HG03520 (cell line): ENCODE results near the gene NAALADL2.
"Not testable (repeated sequence)": the region's sequence is repeated elsewhere in the genome, so short reads cannot be mapped to it uniquely, and the experiment has no call there.

ENCODE experiments used
- ATAC-seq: cut with Tn5 transposase; IDR thresholded peaks from one replicate; pipeline ENCODE4 v1.9.1; 2021; ENCODE audit warnings: mild to moderate bottlenecking, moderate library complexity; ENCODE audit not compliant: unreplicated experiment

NAALADL2 gene

DNA sequence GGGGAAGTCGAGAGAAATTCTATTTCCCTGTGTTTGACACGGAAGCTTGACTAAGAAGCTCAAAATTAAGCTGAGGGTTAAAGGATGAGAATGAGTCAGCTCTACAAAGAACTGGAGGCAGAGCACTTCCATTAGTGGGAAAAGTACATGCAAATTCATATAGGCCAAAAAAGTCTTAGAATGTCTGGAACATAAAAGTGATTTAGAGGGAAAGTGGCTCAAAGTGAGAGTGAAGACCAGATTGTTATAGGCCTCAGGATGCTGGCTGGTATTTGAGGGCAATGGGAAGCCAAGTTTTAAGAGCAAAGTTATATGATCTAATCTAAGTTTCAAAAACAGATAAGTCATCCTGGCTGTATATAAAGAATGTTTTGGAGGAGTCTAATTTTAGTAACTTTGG lies 857.3 kb downstream of the NAALADL2 start:
- no peak for ATAC-seq

DNA sequence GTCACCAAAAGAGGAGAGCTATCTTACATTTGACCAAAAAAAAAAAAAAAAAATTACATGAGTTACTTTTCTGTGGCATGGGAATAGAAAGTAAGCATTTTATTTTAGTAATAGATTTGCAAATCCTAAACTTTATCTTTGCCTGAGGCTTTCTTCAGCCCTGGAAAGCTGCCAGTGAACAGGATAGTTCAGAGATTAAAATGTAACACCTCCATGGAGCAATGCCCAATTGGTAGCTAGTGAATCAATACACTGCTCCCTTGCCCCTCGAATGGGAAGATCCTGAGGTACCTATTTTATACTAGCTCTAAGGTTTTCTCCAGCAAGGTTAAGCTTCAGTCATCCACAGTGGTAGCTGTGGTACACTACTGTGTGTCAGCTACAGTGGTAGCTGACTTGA lies 867.1 kb downstream of the NAALADL2 start:
- no peak for ATAC-seq

DNA sequence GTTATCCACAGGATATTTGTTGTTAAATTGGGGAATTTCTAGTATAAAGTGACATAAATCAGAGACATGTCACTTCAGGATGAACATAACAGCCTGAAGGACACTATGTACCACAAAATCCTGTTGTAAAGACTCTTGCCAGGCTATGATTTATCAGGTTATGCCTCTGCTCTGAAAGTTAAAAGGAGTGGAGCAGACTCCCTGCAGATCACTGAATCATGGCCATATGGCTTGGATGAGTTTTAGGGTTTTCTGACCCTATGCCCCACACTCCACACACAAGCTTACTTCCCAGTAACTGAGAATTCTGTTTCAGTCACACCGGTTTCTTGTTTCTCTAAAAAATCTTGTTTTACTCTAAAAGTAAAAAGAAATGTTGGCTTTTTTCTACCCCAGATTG lies 869.4 kb downstream of the NAALADL2 start:
- ATAC-seq, result no peak

DNA sequence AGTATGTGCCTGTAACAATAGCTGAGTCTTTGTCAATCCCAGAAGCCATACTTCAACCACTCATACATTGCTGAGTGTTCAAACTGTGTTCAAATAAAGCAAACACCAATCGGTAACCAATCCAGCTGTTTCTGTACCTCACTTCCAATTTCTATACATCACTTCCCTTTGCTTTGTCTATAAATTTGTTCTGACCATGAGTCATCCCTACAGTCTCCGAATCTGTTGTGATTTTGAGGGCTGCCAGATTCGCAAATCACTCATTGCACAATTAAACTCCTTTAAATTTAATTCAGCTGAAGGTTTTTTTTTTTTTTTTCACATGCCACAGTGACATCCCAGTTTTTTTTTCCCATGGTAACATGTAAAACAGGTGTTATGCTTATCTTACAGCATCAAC lies 870.3 kb downstream of the NAALADL2 start:
- ATAC-seq, result no peak

DNA sequence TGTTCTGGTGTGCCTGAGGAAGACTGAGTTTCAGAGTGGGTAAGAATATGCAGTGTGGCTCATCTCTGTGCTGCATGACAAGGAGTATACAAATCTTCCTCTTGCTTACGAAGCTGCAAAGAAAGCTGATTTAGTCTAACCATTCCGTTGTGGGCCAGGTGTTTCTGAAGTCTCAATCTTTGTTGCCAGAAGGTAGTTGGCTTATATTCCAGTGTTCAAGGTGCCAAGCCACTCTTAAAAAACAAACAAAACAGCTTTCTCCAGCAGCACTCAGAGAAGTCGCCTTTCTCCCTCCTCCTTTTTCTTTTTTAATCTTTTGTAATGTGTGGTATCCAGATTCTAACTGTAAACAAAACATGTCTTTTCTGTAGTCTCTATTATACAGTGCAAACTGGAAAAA lies 872.4 kb downstream of the NAALADL2 start:
- ATAC-seq, result no peak

DNA sequence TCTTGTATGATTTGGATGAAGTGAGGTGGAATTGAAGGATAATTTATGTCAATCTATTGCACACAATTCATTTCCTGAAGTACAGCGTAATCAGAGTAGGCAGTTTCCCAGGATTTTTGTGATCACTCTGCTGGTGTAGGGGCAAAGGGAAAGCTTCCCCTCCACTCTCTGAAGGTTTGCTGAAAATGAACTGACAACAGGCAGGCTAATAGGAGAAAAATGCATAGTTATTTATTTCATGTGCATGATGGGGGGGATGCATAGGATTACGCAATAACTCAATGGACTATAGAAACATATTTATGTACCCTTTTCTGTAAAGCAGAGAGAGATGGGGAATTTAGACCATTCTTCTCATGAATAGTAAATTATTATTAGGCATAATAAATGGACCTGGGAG lies 872.9 kb downstream of the NAALADL2 start:
- ATAC-seq, result no peak

DNA sequence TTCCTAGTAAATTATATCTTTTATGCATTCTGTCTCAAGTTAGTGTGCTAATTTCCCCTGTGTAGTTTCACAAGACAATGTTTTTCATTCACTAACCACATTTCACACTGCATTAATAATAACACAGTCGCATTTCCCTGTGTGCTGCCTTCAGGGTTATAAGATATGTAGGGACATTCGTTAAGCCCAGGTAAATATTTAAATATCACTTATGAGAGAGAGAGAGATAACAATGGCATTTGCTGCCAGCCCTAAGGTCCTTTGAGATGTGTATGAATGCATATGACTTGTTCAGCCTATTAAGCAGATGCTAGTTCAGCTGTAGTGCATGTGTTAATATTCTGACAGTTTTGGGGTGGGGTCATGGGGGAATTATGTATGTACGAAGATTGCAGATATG lies 876.7 kb downstream of the NAALADL2 start:
- no peak for ATAC-seq

DNA sequence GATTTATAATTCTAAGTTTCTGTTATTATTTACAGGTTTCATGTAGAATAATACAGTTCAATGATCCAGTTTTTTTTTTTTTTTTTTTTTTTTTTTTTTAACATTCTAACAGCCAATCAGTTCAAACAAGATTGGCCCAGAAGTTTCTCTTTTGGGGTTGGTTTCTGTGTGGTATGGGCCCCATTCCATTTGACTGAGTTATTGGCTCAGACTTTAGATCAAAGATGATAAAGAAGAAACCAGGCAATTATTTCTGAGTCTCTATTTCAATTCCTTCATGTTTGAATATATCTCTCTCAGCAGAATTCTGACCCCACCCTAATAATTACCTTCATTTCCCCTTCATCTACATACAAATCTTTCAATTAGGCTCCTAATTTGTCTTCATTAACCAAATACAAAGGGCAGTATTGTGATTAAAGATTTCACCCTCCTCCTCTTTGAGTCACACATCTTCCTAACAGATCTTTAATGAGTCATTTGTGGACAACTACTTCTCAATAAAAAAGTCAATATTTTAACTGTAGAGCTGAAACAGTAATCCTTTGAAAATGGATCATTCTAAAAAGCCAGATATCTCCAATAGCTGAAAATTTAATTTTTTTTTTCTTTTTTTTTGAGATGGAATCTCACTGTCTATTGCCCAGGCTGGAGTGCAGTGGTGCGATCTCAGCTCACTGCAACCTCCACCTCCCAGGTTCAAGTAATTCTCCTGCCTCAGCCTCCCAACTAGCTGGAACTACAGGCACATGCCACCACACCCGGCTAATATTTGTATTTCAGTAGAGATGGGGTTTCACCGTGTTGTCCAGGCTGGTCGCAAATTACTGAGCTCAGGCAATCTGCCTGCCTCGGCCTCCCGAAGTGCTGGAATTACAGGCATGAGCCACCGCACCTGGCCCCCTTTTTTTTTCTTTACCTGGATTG lies 878.8 kb downstream of the NAALADL2 start:
- ATAC-seq, result no peak

DNA sequence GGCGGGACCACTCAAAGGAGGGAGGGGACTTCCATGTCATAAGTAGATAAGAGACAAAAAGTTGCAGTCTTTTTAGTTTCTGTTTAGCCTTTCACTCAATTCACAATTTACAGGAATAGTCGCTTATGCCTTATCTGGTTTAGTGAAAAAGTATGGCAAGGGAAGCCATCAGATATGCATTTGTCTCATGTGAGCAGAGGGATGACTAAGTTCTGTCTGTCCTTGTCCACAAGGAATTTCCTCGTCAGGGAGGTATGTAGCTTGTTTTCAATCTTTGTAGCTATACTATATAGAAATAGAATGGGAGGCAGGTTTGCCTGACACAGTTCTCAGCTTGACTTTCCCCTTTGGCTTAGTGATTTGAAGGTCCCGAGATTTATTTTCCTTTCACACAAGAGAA lies 882.8 kb downstream of the NAALADL2 start:
- ATAC-seq, result no peak

DNA sequence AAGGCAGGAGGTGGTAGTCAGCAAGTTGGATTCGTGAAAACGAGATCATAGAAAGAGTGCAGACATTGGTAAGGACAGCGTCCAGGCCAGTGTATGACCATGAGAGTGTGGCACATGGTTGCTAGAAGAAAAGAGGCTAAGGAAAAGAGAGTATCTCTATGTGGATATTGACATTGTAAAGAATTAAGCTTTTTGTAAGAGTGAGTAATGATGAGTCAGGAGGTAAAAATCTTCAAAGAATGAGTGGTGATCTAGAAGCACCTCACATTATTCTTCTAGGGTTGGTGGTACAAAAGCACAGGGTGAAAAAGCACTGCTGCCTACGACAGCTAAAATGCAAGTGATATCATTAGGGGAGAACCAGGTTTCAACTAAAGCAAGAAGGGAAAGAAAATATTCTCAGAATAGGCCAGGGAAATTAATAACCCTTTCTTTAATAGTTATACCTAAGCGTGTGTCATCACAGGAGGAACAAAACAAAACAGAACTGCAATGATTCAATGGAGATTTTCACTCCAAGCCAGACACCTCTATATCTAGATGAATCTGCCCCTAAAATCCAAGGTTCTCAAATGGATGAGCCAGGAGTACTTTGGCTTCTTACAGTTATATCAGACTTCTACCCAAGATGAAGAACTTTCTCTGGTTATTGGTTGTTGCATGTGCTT lies 884.7 kb downstream of the NAALADL2 start:
- ATAC-seq, result no peak

DNA sequence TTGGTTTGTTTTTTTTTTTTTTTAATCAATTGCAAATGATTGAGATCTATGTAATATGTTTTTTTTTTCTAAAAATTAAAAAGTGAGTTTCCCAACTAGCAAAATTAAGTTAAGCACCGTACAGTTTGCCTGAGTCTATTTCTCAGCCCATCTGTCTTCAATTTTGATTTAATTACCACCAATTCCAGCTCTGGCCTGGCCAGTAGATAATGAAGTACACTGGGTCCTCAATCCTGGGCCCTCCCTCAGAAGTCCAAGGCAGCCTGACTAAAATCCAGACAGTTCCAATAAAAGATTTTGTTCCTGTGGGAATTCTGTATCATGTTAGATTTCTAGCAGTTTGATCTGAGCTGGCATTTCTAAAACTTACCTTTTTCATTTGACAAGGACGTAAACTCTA lies 887.2 kb downstream of the NAALADL2 start:
- ATAC-seq, result no peak

DNA sequence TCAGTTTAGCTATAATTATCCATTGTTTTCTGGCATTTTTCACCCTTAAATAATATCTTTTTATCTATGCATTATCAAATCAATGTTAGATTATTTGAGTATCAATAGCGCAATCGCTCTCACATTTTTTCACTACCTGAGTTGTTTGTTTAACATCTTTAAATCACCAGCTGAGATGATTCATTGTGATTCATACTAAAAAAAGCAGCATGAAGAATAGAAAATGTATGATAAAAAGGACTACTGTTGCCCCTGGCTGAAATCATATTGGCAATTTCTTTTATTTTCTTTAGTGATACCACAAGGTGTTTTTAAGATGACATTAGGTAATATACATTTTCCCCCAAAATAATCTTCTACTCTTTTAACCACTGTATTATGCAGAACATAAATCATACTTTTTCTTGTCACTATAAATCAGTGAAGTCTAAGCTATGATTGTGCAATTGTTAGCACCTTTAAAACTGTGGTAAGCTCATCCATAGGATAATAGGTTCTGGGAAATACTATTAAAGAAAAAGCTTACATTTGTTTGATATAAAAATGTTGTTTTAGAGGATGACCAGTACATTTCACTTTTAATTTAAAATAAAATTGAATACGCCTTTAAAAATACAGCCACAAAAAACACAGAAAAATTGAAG lies 889.1 kb downstream of the NAALADL2 start:
- ATAC-seq, result no peak

DNA sequence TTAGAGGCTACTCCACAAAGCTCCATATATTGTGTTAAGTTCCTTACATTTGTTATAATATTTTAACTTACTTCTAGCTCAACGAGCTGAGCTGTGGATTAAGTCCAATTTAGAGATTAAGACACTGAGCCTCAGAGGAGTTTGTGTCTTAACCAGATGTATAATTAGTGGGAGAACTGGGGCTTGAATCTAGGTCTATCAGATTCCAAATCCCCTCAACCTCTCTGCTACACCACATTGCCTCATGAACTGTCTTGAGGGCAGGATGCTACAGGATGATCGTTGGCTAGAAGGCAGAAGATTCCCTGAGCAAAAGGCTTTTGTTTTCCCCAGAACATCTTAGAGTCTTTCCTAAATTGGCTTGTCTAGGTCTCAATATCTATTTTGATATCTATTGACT lies 890.8 kb downstream of the NAALADL2 start:
- no peak for ATAC-seq

DNA sequence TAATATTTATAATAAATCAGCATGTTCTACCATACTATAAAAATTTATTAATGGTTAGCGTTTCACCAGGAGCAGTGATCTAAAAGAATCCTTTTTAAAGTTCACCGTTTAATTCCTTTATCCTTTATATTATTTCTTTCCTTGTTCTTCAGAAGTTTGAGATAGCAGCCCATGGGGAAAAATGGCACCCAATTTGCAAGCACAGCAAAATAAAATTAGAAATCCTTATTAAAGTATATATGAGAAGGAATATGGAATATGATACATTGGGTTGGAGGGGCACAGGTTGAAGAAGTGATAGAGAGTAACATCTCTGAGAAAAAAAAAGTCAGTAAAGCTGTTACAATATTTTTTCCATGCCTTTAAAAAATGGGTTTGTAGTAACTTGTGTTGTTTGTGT lies 892.0 kb downstream of the NAALADL2 start:
- no peak for ATAC-seq

DNA sequence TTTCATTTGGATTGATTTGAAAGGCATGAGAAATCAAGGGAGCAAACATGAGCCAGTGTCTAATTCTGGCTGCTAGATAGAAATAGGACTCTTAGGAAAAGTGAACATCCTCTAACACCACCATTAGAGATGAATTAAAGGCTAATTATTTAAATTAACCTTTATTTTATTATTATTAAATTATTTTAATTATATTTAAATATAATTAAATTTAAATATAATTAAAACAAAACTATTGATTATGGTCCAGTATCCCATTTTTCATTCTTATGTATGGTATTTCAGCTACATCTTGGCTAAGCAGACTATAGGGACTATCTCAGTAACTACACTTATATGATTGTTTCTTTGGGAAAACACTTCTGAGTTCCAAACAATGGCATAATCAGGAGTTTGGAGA lies 904.8 kb downstream of the NAALADL2 start:
- no peak for ATAC-seq

DNA sequence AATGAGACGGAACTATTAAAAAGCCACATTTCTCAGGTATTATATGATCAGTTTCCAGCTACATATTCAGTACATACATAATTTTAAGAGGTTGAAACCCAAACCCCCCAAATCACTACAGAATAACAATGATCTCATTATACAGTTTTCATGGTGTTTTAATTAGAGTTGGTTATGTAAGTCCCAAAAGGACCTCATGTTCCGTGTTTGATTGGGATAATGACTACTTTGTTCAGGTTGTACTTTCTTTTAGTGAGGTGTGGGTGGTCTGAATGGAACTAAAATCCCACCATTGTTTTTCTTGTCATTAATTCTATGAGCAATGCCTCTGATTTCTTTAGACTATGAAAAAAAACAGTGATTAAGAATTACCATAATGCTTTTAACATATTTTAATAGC lies 905.6 kb downstream of the NAALADL2 start:
- no peak for ATAC-seq

DNA sequence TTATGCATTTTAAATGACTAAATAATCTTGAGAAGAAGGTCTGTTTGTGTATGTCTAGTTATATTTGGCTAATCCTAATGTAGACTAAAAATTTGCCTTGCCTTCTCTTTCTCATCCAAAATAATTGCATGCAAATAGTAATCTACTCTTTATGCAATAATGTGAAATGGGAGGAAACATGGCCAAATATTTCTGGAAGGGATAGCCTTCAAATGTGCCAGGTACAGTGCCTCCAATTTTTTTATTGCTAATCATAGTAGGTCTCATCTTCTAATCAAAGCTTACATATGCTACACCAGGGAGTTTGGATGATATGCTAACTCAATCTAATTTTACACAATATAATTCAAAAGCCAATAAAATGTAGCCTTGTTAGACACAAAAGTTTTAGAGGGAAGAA lies 911.3 kb downstream of the NAALADL2 start:
- ATAC-seq, result no peak

DNA sequence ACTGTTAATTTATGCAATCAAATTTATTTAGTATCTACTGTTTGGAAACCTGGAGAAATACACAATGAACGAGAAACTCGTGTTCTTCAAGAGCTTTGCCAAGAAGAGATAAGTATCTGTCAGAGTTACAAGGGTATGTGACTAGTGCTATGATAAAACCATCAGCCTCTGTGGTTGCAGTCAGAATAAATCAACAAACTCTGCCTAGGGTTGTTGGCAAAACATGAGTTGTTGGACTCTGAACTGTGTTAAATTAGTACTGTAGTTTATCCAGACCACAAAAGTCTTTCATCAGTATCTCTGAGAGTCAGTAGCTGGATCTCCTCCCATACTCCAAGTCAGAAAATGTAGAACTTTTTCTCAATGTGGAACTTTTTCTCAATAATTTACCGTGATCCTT lies 918.4 kb downstream of the NAALADL2 start:
- no peak for ATAC-seq

DNA sequence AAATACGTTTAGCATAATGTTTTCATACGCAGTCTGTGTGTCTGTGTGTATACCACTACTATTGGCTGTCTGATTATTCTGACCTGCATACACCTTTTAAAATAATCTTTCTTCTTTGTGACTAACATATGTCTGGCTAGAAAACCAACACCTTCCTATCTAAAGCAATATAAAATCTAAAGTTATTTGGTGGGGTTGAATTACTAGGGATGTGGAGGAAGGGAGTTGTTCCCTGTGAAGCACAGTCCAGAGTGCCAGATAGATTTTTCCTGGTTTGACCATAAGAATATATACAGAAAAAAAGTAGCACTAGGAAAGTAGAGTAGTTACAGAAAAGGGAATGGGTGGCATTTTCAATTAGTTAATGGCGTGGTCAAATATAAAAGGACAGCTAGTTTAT lies 918.8 kb downstream of the NAALADL2 start:
- no peak for ATAC-seq

DNA sequence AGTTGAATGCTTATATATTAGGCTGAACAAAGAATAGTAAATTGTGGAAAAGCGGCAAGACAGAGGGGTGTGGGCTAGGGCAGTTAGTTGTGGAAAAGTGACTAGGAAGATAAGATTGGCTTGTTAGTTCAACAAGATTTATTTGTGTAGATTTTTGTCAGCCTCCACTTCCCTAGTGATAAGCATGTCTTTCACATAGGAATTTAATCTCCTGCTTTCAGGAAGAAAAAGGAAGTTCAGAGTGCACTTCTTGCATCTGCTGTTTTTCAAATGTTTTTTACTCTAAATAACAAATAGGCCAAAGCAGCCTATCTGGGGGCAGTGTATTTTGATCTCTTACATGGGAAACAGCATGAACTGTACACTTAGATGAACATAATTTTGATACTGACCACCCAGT lies 919.9 kb downstream of the NAALADL2 start:
- ATAC-seq, result no peak

DNA sequence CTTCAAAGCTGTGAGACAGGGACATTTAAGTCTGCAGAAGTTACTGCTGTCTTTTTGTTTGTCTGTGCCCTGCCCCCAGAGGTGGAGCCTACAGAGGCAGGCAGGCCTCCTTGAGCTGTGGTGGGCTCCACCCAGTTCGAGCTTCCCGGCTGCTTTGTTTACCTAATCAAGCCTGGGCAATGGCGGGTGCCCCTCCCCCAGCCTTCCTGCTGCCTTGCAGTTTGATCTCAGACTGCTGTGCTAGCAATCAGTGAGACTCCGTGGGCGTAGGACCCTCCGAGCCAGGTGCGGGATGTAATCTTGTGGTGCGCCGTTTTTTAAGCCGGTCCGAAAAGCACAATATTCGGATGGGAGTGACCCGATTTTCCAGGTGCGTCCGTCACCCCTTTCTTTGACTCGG lies 928.0 kb downstream of the NAALADL2 start:
- not testable (repeated sequence) for ATAC-seq

DNA sequence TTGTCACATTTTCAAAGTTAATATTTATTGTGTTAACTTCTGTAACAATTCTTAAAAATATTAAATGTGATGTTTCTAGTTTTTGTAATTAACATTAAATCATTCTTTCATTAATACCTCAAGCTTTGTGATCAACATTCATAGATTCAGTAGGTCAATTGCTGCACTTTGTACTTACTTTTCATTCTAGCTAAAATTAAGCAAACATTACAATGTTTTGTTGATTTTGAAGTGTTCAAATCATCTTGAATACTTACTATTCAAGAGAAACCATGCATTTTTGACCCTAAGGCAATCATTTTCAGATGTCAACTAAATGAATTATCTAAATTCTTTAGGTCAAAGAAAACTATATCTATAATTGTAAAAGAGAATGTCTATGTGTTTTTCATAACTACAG lies 933.1 kb downstream of the NAALADL2 start:
- ATAC-seq, result no peak
